Heart right ventricle (tissue), 16 donors: ENCODE measurements around the gene ERBB4. TPM values are rescaled to one million over a fixed set of nuclear protein-coding genes. Genes with fewer than 3 reads are reported as not detected.

Experiments
- ATAC-seq, 8 donors: fragments of 200-7000 bp; cut with Tn5 transposase; one replicate each; pipeline ENCODE4 v1.9.1; 2020; ENCODE audit warnings: mild to moderate bottlenecking in 8 of 8, moderate library complexity in 8 of 8, moderate number of reproducible peaks in 1 of 8
- DNase-seq, 2 donors: peaks; one replicate each; pipeline ENCODE4 v3.0.0-alpha.2; 2020
- H3K27ac ChIP-seq, 10 donors: fragments of 200-600 bp; sonication (generic) in 2 of 10; one replicate each; pipeline versions ENCODE4 v1.5.0 to v1.8.0; 2020 to 2022; ENCODE audit warnings: mild to moderate bottlenecking in 3 of 10
- H3K27me3 ChIP-seq, 7 donors: fragments of 200-600 bp; one replicate each; pipeline ENCODE4 v1.8.0; 2021 to 2022; ENCODE audit warnings: mild to moderate bottlenecking in 2 of 7
- H3K36me3 ChIP-seq, 9 donors: fragments of 200-600 bp; sonication (generic) in 1 of 9; one replicate each; pipeline versions ENCODE4 v1.5.0 to v1.8.0; 2020 to 2022; ENCODE audit warnings: mild to moderate bottlenecking in 2 of 9
- H3K4me1 ChIP-seq, 9 donors: fragments of 200-600 bp; sonication (generic) in 1 of 9; one replicate each; pipeline versions ENCODE4 v1.5.0 to v1.8.0; 2020 to 2022; ENCODE audit warnings: mild to moderate bottlenecking in 4 of 9
- H3K4me3 ChIP-seq, 10 donors: fragments of 200-600 bp; sonication (generic) in 2 of 10; one replicate each; pipeline versions ENCODE4 v1.5.0 to v1.8.0; 2020 to 2022; ENCODE audit warnings: mild to moderate bottlenecking in 7 of 10, moderate library complexity in 2 of 10
- H3K9me3 ChIP-seq, 11 donors: fragments of 200-600 bp in 10 of 11; sonication (generic) in 2 of 11; one replicate each; pipeline versions ENCODE4 v1.5.0 to v1.8.0; 2013 to 2022; ENCODE audit warnings: mild to moderate bottlenecking in 2 of 11, control low read depth in 1 of 11, moderate library complexity in 1 of 11
- WGBS, 2 donors: extraction: QIAGEN DNeasy Blood & Tissue Kit; methylation state at CpG; one replicate each; pipeline ENCODE4 v1.1.7; 2013; ENCODE audit warnings: inconsistent platforms in 1 of 2; 5-methylcytosine and 5-hydroxymethylcytosine counted together
- intact Hi-C, 10 donors: fragments of 100-400 bp; cut with DNase I; formaldehyde crosslinking; loops; one replicate each; pipeline versions ENCODE4 v1.11.1 to v1.14.2; 2022
- polyA plus RNA-seq, 2 donors: library from polyadenylated mRNA; stranded (reverse); fragments of 200-250 nt; gene quantifications; one replicate each; pipeline ENCODE4 v1.2.3, GENCODE V29; 2013
- total RNA-seq, 10 donors: library from RNA; stranded (reverse); fragmentation: NEBNext Ultra II Directional in 3 of 10; extraction: Animal tissue kit (Norgen Biotek cat#: 25700) in 3 of 10; gene quantifications; one replicate each; pipeline versions ENCODE4 v1.2.1 to v1.2.4, GENCODE V29; 2021 to 2023
- TF ChIP-seq, protein P1 (sequence below), 9 donors: fragments of 200-600 bp; sonication (generic) in 2 of 9; IDR thresholded peaks; one replicate each; pipeline versions ENCODE4 v1.5.0 to v1.8.0; 2021 to 2022; ENCODE audit warnings: antibody characterized with exemption in 9 of 9, mild to moderate bottlenecking in 5 of 9, moderate library complexity in 1 of 9
- donor health status: Arrhythmogenic right ventricular cardiomyopathy.
- donor health status: ischemic (EF 13 %, LVEDD 7.1; RV severe dilation, severe dysfunction).
- donor health status: healthy with polysubstance abuse.
- donor health status: DM: no; HTN: yes; CAD: no.
- donor health status: DM: no; HTN: no; CAD: no.
- donor health status: ischemic (EF 25% LVEDD 6.9; RV normal size, moderate dysfunction).
- donor health status: ischemic (EF 25% LVEDD 5.7; RV mildly dilated, moderate dysfunction).
- donor health status: healthy.
- donor health status: DM: yes; HTN: yes; CAD: no.
- donor health status: Ischemic cardiomyopathy.
- donor health status: ischemic (EF 35%, LVEDD 5.7; RV mildly dilated, moderate dysfunction).
- donor health status: nonischemic (EF 11% LVEDD 7.7; RV severe dilation, severe dysfunction).
- donor health status: DM: yes; HTN: yes; CAD: no.
- donor health status: PGD.
- donor health status: ischemic (EF 29% LVEDD 5.4; RV normal size, mild dysfunction).
- donor health status: nonischemic (EF 23%, LVEDD 6.1; RV moderate dilation, normal function).

Gene ERBB4
- total and polyA plus RNA-seq, 12 donors: 1.2 to 24.6 (median 16.1) TPM

DNA sequence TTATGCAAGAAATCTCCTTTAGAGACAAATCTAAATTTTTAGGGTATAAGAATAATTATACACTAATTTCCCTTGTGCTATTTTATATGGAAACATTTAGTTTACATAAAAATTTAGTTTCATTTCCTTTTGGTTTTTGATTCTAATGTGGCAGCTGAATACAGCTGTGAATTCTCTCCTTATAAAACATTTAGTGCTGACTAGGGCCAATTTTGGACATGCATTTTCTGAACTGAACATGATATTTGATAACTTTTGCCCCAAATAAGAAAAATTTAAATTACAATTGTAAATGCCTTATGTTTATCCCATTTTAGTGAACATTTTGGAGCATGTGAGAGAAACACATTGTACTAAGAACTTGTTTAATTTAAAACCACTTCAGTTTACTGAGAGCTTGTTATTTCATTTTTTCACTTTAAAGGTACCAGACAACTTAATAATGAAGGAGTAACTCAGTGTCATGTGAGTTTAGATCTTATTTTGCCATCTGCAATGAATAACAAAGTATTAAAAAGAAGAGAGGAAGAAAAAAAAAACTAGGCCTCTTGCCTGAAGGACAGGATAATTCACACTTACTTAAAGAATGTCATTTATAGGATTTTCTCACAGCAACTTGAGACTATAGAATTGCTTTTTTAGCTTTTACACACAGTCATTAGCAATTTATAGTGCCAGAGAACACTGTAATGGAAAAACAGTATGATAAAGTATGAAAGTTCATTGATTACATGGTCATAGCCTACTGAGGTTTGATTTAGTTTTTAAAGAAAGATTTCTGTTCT, 209.7 kb downstream of the ERBB4 start:
- Histone ChIP-seq H3K27ac (no peak overlapping the region), H3K4me1 (peaks cover 0 to 12% (median 0%) of the 10 kb centered on the region in 9 donors), H3K36me3 (no peaks in the 10 kb centered on the region), H3K4me3 (no peak overlapping the region), H3K27me3 (no peaks in the 10 kb centered on the region), H3K9me3 (no peaks in the 10 kb centered on the region)
- DNase-seq: no peak
- TF ChIP-seq, protein P1, sequence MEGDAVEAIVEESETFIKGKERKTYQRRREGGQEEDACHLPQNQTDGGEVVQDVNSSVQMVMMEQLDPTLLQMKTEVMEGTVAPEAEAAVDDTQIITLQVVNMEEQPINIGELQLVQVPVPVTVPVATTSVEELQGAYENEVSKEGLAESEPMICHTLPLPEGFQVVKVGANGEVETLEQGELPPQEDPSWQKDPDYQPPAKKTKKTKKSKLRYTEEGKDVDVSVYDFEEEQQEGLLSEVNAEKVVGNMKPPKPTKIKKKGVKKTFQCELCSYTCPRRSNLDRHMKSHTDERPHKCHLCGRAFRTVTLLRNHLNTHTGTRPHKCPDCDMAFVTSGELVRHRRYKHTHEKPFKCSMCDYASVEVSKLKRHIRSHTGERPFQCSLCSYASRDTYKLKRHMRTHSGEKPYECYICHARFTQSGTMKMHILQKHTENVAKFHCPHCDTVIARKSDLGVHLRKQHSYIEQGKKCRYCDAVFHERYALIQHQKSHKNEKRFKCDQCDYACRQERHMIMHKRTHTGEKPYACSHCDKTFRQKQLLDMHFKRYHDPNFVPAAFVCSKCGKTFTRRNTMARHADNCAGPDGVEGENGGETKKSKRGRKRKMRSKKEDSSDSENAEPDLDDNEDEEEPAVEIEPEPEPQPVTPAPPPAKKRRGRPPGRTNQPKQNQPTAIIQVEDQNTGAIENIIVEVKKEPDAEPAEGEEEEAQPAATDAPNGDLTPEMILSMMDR (IDR thresholded peaks at IDR 0.05): no peak
- intact Hi-C loops: no loop called here
- no peak for ATAC-seq

DNA sequence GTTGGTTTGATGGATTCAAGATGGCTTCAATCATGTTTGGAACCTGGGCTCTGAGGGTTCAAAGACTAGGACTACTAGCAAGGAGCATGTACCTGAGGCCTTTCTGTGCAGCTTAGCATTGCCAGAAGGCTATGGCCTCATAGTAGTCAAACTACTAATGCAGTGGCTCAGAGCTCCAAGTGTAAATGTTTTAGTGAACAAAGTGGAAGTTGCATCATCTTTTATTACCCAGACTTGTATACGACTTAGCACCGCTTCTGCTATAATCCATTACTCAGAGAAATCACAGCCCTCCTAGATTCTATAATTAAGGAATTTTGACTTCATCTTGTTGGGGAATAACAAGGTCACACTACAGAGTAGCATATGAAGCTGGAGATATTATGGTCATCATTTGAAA, 210.5 kb downstream of the ERBB4 start:
- no peaks in the 10 kb centered on the region for H3K9me3 ChIP-seq
- intact Hi-C loops: no loop called here
- ATAC-seq (no peak), DNase-seq (no peak)
- H3K4me1 ChIP-seq: peaks cover 0 to 12% (median 0%) of the 10 kb centered on the region in 9 donors
- no peak overlapping the region for H3K27ac ChIP-seq
- 76 to 82% methylated on average over 2 of the region's 2 CpGs for WGBS, 2 donors
- H3K36me3 ChIP-seq: no peaks in the 10 kb centered on the region
- no peaks in the 10 kb centered on the region for H3K27me3 ChIP-seq
- TF ChIP-seq, protein P1 (IDR thresholded peaks at IDR 0.05): no peak
- no peak overlapping the region for H3K4me3 ChIP-seq

DNA sequence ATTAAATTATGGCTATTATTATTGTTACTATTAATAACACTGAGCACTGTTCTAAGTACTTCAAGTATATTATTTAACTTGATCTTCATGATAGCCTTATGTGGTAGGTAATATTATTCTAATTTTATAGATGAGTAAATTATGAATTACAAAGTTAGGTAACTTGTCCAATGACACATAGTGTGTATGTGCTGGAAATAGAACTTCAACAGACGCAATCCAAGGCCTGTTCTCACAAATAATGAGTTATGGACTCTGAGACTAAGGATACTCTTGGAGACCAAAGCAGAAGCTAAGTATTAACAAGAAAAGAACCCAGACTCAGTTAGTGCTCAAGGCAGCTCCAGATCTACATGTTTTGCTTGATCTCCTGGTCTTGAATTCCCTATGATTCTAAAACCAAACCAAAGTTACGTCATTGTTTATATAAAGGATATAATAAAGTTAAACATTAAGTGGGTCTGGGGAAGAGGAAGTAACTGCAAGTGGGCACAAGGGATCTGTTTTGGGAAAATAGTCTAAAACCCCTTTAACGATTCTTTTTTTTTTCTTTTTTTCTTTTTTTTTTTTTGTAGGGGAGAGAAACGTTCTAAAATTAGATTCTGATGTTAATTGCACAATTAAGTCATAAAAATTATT, 211.3 kb downstream of the ERBB4 start:
- H3K4me3 ChIP-seq: no peak overlapping the region
- intact Hi-C loops: no loop called here
- no peak overlapping the region for H3K27ac ChIP-seq
- peaks cover 0 to 12% (median 0%) of the 10 kb centered on the region in 9 donors for H3K4me1 ChIP-seq
- no peaks in the 10 kb centered on the region for H3K36me3 ChIP-seq
- DNase-seq: no peak
- 73 to 77% methylated on average over 4 of the region's 4 CpGs for WGBS, 2 donors
- TF ChIP-seq, protein P1 (IDR thresholded peaks at IDR 0.05): no peak
- no peaks in the 10 kb centered on the region for H3K9me3 ChIP-seq
- no peaks in the 10 kb centered on the region for H3K27me3 ChIP-seq
- ATAC-seq: no peak

DNA sequence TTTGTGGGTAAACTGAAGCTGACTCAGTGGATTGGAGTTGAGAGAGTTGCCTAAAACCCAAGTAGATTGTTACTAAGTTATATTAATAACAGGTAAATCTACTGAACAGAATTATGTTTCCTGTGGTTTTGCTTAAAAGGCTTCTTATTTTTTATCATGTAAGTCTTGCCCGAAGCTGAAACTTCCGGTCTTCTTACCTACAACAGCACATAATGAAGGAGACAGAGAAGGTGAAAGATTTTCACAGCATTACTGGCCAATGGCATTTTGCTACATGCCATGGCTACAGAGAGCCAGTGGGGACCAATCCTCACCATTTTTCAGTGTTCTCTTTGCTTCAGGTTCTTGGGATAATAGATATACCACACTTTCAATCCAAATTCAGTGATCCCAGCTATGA, 220.0 kb downstream of the ERBB4 start:
- no peaks in the 10 kb centered on the region for H3K4me1 ChIP-seq
- H3K4me3 ChIP-seq: no peak overlapping the region
- H3K36me3 ChIP-seq: no peaks in the 10 kb centered on the region
- 81 to 83% methylated on average over 2 of the region's 2 CpGs for WGBS, 2 donors
- no peaks in the 10 kb centered on the region for H3K27me3 ChIP-seq
- ATAC-seq (no peak), DNase-seq (no peak)
- TF ChIP-seq, protein P1 (IDR thresholded peaks at IDR 0.05): no peak
- H3K9me3 ChIP-seq: no peaks in the 10 kb centered on the region
- intact Hi-C loops: no loop called here
- H3K27ac ChIP-seq: no peak overlapping the region
